HEK293T (cell line): ENCODE results near the gene CDH4.

Experiments used
- ARNT ChIP-seq: fragments of 450-650 bp; IDR thresholded peaks from 2 replicates; pipeline ENCODE4 v1.6.1; 2017; ENCODE audit warnings: mild to moderate bottlenecking
- BHLHE40 ChIP-seq: fragments of 450-650 bp; IDR thresholded peaks from 2 replicates; pipeline ENCODE4 v1.6.1; 2016; ENCODE audit warnings: mild to moderate bottlenecking, moderate library complexity, borderline replicate concordance
- ELF4 ChIP-seq: fragments of 450-650 bp; IDR thresholded peaks from 2 replicates; pipeline ENCODE4 v1.6.1; 2017; ENCODE audit warnings: antibody characterized with exemption
- FOXK2 ChIP-seq: fragments of 450-650 bp; IDR thresholded peaks from 2 replicates; pipeline ENCODE4 v1.6.1; 2016; ENCODE audit warnings: mild to moderate bottlenecking
- FOXM1 ChIP-seq: fragments of 450-650 bp; IDR thresholded peaks from 2 replicates; pipeline ENCODE4 v1.6.1; 2017; ENCODE audit warnings: mild to moderate bottlenecking, borderline replicate concordance
- L3MBTL2 ChIP-seq: fragments of 450-650 bp; conservative IDR thresholded peaks from 2 replicates; pipeline ENCODE4 v1.6.1; 2016; ENCODE audit warnings: mild to moderate bottlenecking
- LEF1 ChIP-seq: fragments of 450-650 bp; IDR thresholded peaks from 2 replicates; pipeline ENCODE4 v1.6.1; 2017; ENCODE audit warnings: mild to moderate bottlenecking, borderline replicate concordance
- NFRKB ChIP-seq: fragments of 450-650 bp; IDR thresholded peaks from 2 replicates; pipeline ENCODE4 v1.6.1; 2016; ENCODE audit warnings: mild to moderate bottlenecking, moderate library complexity
- SP1 ChIP-seq: fragments of 450-650 bp; IDR thresholded peaks from 2 replicates; pipeline ENCODE4 v1.6.1; 2017
- SUZ12 ChIP-seq: fragments of 450-650 bp; IDR thresholded peaks from 2 replicates; pipeline ENCODE4 v1.6.1; 2016; ENCODE audit warnings: mild to moderate bottlenecking
- TARDBP ChIP-seq: fragments of 450-650 bp; IDR thresholded peaks from 2 replicates; pipeline ENCODE4 v1.6.1; 2016
- TF ChIP-seq, protein P1 (sequence below): fragments of 450-650 bp; IDR thresholded peaks from 2 replicates; pipeline ENCODE4 v1.6.1; 2016

GRCh38 chr20:61778495-61778863 lies 526.4 kb downstream of the CDH4 start:
- TF ChIP-seq LEF1: no peak
- no peak for TF ChIP-seq ELF4
- no peak for TF ChIP-seq TARDBP
- TF ChIP-seq, protein P1, sequence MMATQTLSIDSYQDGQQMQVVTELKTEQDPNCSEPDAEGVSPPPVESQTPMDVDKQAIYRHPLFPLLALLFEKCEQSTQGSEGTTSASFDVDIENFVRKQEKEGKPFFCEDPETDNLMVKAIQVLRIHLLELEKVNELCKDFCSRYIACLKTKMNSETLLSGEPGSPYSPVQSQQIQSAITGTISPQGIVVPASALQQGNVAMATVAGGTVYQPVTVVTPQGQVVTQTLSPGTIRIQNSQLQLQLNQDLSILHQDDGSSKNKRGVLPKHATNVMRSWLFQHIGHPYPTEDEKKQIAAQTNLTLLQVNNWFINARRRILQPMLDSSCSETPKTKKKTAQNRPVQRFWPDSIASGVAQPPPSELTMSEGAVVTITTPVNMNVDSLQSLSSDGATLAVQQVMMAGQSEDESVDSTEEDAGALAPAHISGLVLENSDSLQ: no peak
- no peak for TF ChIP-seq SUZ12
- TF ChIP-seq FOXM1: no peak
- no peak for TF ChIP-seq NFRKB
- no peak for TF ChIP-seq ARNT
- no peak for TF ChIP-seq BHLHE40
- TF ChIP-seq SP1: no peak
- TF ChIP-seq FOXK2: no peak
- no peak for TF ChIP-seq L3MBTL2
